Forelimb muscle (tissue), 1 donor: Measurements from ENCODE around the gene ZSCAN5C. TPM values are rescaled to one million over a fixed set of nuclear protein-coding genes. Genes with fewer than 3 reads are reported as not detected.

ENCODE experiments used
- polyA plus RNA-seq: library from polyadenylated mRNA; unstranded; fragments of 120-200 nt; gene quantifications from one replicate; pipeline ENCODE4 v1.2.1, GENCODE V29; 2013; ENCODE audit not compliant: insufficient read length

Gene ZSCAN5C
- polyA plus RNA-seq, 1 donor: not detected

Other genes starting within 250 kb of the ZSCAN5C start
- gene NLRP5, start 215.5 kb upstream of the ZSCAN5C start, polyA plus RNA-seq: not detected
- 27.9 TPM for gene ZNF787, start 81.0 kb upstream of the ZSCAN5C start, polyA plus RNA-seq
- gene ZNF444, start 61.0 kb upstream of the ZSCAN5C start, polyA plus RNA-seq: 18.6 TPM
- not detected for gene GALP, start 26.3 kb upstream of the ZSCAN5C start, polyA plus RNA-seq
- not detected for gene ZSCAN5B, start 4.5 kb upstream of the ZSCAN5C start, polyA plus RNA-seq
- gene EDDM13, start 70.5 kb downstream of the ZSCAN5C start, polyA plus RNA-seq: 1.8 TPM
- gene ZSCAN5A, start 112.6 kb downstream of the ZSCAN5C start, polyA plus RNA-seq: 6.0 TPM
- 6.9 TPM for gene ZNF582, start 191.3 kb downstream of the ZSCAN5C start, polyA plus RNA-seq
- gene ZNF583, start 202.1 kb downstream of the ZSCAN5C start, polyA plus RNA-seq: 6.2 TPM